Mucosa of rectum (tissue), 2 donors: ENCODE measurements around the gene PBX4.

Experiments used
- H3K27ac ChIP-seq, 2 donors: one replicate each; pipeline ENCODE4 v1.7.0; 2013; ENCODE audit warnings: inconsistent platforms in 2 of 2, low read depth in 2 of 2, low read length in 2 of 2
- H3K27me3 ChIP-seq, 2 donors: one replicate each; pipeline ENCODE4 v1.7.0; 2013; ENCODE audit warnings: low read length in 2 of 2; ENCODE audit not compliant: control insufficient read depth in 2 of 2, insufficient read depth in 2 of 2
- H3K36me3 ChIP-seq, 2 donors: one replicate each; pipeline ENCODE4 v1.7.0; 2013; ENCODE audit warnings: low read length in 2 of 2; ENCODE audit not compliant: control insufficient read depth in 2 of 2, insufficient read depth in 2 of 2
- H3K4me1 ChIP-seq, 2 donors: one replicate each; pipeline ENCODE4 v1.7.0; 2013; ENCODE audit warnings: low read length in 2 of 2, mild to moderate bottlenecking in 1 of 2; ENCODE audit not compliant: control insufficient read depth in 2 of 2, insufficient read depth in 2 of 2
- H3K4me3 ChIP-seq, 2 donors: one replicate each; pipeline ENCODE4 v1.7.0; 2013; ENCODE audit warnings: low read length in 2 of 2
- H3K9ac ChIP-seq, 2 donors: one replicate each; pipeline ENCODE4 v1.7.0; 2013; ENCODE audit warnings: low read length in 2 of 2, low read depth in 1 of 2, mild to moderate bottlenecking in 1 of 2
- H3K9me3 ChIP-seq, 2 donors: one replicate each; pipeline ENCODE4 v1.7.0; 2013; ENCODE audit warnings: low read length in 2 of 2; ENCODE audit not compliant: control insufficient read depth in 2 of 2
- donor health status: healthy.
- donor health status: Normal muscosa, but diverticular disease.

PBX4 gene

GRCh38 chr19:19591133-19591825 is 27.2 kb downstream of the PBX4 start:
- peak overlapping the region; percentile 29 to 63 for H3K27ac ChIP-seq
- H3K4me3 ChIP-seq, result no peak overlapping the region
- no peak overlapping the region for H3K9ac ChIP-seq

GRCh38 chr19:19588546-19588945 is 29.9 kb downstream of the PBX4 start:
- Histone ChIP-seq H3K4me1 (peaks cover 0 to 3% of the 10 kb centered on the region in 2 donors), H3K27me3 (no peaks in the 10 kb centered on the region)

More at GRCh38 chr19:19591133-19591825, 27.2 kb downstream of the PBX4 start:
- Histone ChIP-seq H3K36me3 (no peaks in the 10 kb centered on the region), H3K27me3 (no peaks in the 10 kb centered on the region), H3K4me1 (peaks cover 6 to 7% of the 10 kb centered on the region in 2 donors), H3K9me3 (no peaks in the 10 kb centered on the region)

GRCh38 chr19:19587771-19588170 is 30.7 kb downstream of the PBX4 start:
- Histone ChIP-seq H3K27ac (no peak overlapping the region), H3K9me3 (no peaks in the 10 kb centered on the region), H3K9ac (no peak overlapping the region), H3K27me3 (no peaks in the 10 kb centered on the region), H3K4me3 (no peak overlapping the region), H3K36me3 (no peaks in the 10 kb centered on the region), H3K4me1 (peaks cover 0 to 3% of the 10 kb centered on the region in 2 donors)

More at GRCh38 chr19:19588546-19588945, 29.9 kb downstream of the PBX4 start:
- Histone ChIP-seq H3K9ac (no peak overlapping the region), H3K9me3 (no peaks in the 10 kb centered on the region), H3K27ac (peak overlapping the region in 1 of 2 donors; percentile 9), H3K36me3 (no peaks in the 10 kb centered on the region), H3K4me3 (no peak overlapping the region)

- Histone ChIP-seq H3K4me1 (peaks cover 14 to 15% of the 10 kb centered on the region in 2 donors), H3K27me3 (no peaks in the 10 kb centered on the region), H3K9me3 (no peaks in the 10 kb centered on the region), H3K4me3 (no peak overlapping the region), H3K36me3 (no peaks in the 10 kb centered on the region), H3K9ac (no peak overlapping the region), H3K27ac (no peak overlapping the region)
These were observed 34.1 kb downstream of the PBX4 start for GRCh38 chr19:19584356-19584755.

GRCh38 chr19:19582471-19582870 is 36.0 kb downstream of the PBX4 start:
- Histone ChIP-seq H3K36me3 (no peaks in the 10 kb centered on the region), H3K4me3 (no peak overlapping the region), H3K27me3 (no peaks in the 10 kb centered on the region), H3K9me3 (no peaks in the 10 kb centered on the region), H3K9ac (no peak overlapping the region), H3K4me1 (peaks cover 14 to 15% of the 10 kb centered on the region in 2 donors), H3K27ac (no peak overlapping the region)

GRCh38 chr19:19581391-19581790 is 37.1 kb downstream of the PBX4 start:
- H3K36me3 ChIP-seq, result no peaks in the 10 kb centered on the region
- H3K4me3 ChIP-seq, result no peak overlapping the region
- peaks cover 14 to 15% of the 10 kb centered on the region in 2 donors for H3K4me1 ChIP-seq

GRCh38 chr19:19580418-19580817 is 38.1 kb downstream of the PBX4 start:
- H3K27ac ChIP-seq, result peak overlapping the region; percentile 32 to 64
- peak overlapping the region in 1 of 2 donors; percentile 23 for H3K9ac ChIP-seq
- no peak overlapping the region for H3K4me3 ChIP-seq

More at GRCh38 chr19:19581391-19581790, 37.1 kb downstream of the PBX4 start:
- Histone ChIP-seq H3K27ac (no peak overlapping the region), H3K27me3 (no peaks in the 10 kb centered on the region), H3K9ac (no peak overlapping the region), H3K9me3 (no peaks in the 10 kb centered on the region)

GRCh38 chr19:19579533-19580361 is 38.7 kb downstream of the PBX4 start:
- peak overlapping the region in 1 of 2 donors; percentile 23 for H3K9ac ChIP-seq

More at GRCh38 chr19:19580418-19580817, 38.1 kb downstream of the PBX4 start:
- Histone ChIP-seq H3K4me1 (peaks cover 14 to 15% of the 10 kb centered on the region in 2 donors), H3K9me3 (no peaks in the 10 kb centered on the region), H3K36me3 (no peaks in the 10 kb centered on the region), H3K27me3 (no peaks in the 10 kb centered on the region)

GRCh38 chr19:19578252-19578651 is 40.2 kb downstream of the PBX4 start:
- H3K9me3 ChIP-seq, result no peaks in the 10 kb centered on the region
- H3K9ac ChIP-seq, result no peak overlapping the region
- H3K4me1 ChIP-seq, result peaks cover 14 to 15% of the 10 kb centered on the region in 2 donors
- no peak overlapping the region for H3K27ac ChIP-seq
- H3K4me3 ChIP-seq, result no peak overlapping the region
- H3K27me3 ChIP-seq, result no peaks in the 10 kb centered on the region
- H3K36me3 ChIP-seq, result no peaks in the 10 kb centered on the region

More at GRCh38 chr19:19579533-19580361, 38.7 kb downstream of the PBX4 start:
- Histone ChIP-seq H3K9me3 (no peaks in the 10 kb centered on the region), H3K36me3 (no peaks in the 10 kb centered on the region), H3K27ac (peak overlapping the region; percentile 32 to 64), H3K4me3 (no peak overlapping the region), H3K27me3 (no peaks in the 10 kb centered on the region), H3K4me1 (peaks cover 14 to 15% of the 10 kb centered on the region in 2 donors)

GRCh38 chr19:19575411-19575810 is 43.1 kb downstream of the PBX4 start:
- Histone ChIP-seq H3K4me1 (peaks cover 5 to 6% of the 10 kb centered on the region in 2 donors), H3K9me3 (no peaks in the 10 kb centered on the region), H3K36me3 (no peaks in the 10 kb centered on the region), H3K9ac (no peak overlapping the region), H3K4me3 (no peak overlapping the region), H3K27ac (no peak overlapping the region), H3K27me3 (no peaks in the 10 kb centered on the region)
